GM19452 (cell line): ENCODE measurements around the gene L3HYPDH.

Source experiments
- ATAC-seq: cut with Tn5 transposase; IDR thresholded peaks from one replicate; pipeline ENCODE4 v1.9.1; 2021; ENCODE audit not compliant: unreplicated experiment

L3HYPDH gene

GRCh38 chr14:59483819-59484638, at the start of gene L3HYPDH, which contains the start of gene JKAMP:
L3HYPDH (minus strand) TSS chr14:59484408; CDS start chr14:59484316, 92 bp downstream.
JKAMP (plus strand) TSS chr14:59484517; CDS start chr14:59484590, 73 bp downstream.
- ATAC-seq: peak; percentile 82

DNA sequence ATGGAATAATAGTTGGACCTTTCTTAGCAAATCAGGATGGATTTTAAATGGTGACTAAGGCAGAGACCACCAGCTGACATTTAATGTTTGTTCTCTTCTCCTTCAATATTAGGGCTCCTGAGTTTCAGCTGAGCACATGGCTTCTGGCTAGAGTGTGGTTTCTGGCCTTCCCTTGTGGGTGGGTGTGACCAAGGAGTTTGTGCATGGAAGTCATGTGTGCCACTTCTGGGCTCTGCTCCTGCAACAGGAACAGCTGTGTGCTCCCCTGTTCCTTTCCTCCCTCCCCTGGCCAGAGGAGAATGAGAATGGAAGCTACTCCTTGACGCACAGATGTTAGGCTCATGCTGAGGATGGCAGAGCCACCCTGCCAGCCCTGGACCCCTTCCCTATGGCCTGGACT, 48.2 kb upstream of the L3HYPDH start:
- no peak for ATAC-seq

DNA sequence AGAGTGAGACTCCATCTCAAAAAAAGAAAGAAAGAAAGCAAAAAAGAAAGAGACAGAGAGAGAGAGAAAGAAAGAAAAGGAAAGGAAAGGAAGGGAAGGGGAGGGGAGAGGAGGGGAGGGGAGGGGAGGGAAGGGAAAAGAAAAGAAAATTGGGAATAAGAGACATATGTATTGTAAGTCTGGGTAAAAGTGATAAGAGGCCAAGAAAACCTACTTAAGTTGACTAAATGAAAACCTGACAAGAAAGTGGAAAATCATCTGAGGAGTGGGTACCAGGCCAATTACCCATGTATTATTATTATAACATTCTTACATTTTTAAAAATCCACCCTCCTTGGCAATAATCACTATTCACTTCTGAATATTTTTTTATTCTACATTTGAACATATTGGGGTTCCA, 46.1 kb upstream of the L3HYPDH start:
- ATAC-seq: no peak

DNA sequence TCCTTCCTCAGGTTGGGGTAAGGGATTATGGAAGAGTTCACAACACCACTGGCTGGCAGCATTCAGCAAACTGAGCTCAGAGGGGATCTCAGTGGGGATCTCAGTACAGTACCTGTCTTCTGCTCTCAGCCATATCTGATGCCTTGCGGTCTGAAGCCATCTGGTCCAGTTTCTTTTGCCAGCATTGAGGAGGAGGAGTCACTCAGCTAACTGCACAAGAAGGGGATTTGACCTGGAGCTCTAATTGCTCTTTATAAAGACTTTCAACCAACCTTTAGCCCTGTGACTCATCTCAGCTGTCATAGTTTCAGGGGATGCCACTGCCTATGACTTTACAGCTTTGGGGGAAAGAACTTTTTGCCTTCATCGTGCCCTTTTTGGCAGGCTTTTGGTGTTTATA, 45.0 kb upstream of the L3HYPDH start:
- ATAC-seq: no peak

DNA sequence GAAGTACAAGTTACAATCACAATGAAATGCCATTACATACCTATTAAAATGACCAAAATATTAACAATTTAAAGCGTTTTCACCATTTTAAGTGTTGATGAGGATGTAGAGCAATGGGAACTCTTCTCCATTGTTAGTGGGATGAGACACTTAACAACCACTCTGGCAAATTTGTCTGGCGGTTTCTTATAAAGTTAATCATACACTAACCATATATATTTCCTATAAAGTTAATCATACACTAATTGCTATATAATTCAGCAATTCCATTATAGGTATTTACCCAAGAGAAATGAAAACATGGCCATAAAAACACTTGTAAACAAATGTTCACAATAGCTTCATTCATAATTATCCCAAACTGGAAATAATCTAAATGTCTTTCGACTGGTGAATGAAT, 36.0 kb upstream of the L3HYPDH start:
- no peak for ATAC-seq

DNA sequence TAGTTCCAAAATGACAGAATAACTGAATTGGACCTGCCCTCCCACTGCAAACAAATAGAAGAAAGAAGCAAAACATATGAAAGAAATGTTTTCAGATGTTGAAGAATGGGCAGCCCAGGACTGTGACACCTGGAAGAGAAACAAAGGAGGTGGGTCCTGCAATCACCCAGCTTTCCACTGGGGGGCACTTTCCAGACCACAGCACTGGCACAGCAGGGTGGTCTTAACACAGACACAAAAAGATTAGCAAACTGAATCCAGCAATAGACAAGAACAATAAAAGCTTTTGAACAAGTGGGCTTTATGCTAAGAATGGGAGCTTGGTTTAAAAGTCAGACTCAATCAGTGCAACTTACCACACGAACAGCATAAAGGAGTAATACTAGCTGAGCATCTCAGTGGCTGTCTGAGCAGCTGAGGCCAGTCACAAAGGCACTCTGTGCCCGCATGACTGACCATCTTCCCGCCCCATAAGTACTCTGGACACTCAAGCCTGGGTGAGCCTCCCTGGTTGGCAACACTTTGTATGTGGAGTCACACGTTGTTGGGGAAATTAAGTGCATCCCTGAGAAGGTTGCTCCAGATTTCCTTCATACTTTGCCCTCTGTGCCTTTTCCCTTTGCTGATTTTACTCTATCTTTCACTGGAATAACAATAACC, 27.8 kb upstream of the L3HYPDH start:
- no peak for ATAC-seq

DNA sequence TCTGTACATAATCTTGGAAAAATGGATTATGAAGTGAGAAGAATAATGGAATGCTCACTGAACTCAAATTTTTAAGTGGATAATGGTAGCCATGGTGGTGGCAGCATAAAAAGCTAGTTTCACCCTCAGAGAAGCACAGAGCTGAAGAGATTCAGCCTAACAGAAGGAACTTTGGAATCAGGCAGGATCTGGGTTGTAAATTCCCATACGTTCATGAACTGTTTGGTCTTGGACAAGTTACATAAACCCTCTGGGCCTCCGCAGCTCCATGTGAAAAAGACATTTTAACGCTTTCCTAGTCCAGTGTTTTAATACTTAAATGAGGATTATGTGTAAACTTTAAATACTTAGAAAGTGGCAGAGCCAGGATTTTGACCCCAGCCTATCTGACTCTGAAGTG, 26.8 kb upstream of the L3HYPDH start:
- no peak for ATAC-seq

DNA sequence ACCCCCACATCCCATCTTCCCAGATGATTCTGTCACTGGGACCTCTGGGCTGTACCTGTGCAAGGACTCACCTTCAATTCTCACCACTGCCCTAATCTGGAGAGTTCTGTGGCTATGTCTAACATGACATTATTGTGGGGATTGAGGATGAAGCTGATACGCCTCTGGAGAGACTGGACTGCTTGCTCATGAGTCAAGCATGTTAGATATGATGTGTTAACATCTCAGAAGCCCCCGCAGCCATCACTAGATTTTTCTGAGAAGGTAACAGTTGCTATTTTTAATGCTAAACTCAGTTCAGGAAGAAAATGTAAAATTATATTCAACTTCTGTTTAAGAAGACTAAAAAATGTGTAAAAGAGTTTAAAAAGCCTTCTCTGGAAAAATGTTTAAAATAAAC, 25.8 kb upstream of the L3HYPDH start:
- no peak for ATAC-seq

- ATAC-seq: no peak
These were observed 24.9 kb upstream of the L3HYPDH start for GRCh38 chr14:59509101-59509500.

DNA sequence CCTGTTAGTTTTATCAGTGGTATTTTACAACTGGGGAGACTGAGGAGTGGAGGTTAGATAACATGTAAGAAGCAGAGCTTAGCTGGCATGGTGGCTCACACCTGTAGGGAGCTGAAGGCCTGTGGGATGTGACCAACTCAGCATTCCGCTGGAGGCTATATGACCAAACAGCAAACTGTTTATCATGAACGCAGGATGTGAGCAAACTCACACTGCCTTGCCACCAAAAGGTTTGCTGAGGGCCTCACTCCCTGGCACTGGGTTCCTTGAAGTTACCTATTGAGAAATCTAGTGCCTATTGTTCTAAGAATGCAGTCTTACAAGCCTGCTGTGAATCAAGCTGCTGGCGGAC, 23.5 kb upstream of the L3HYPDH start:
- ATAC-seq: no peak

DNA sequence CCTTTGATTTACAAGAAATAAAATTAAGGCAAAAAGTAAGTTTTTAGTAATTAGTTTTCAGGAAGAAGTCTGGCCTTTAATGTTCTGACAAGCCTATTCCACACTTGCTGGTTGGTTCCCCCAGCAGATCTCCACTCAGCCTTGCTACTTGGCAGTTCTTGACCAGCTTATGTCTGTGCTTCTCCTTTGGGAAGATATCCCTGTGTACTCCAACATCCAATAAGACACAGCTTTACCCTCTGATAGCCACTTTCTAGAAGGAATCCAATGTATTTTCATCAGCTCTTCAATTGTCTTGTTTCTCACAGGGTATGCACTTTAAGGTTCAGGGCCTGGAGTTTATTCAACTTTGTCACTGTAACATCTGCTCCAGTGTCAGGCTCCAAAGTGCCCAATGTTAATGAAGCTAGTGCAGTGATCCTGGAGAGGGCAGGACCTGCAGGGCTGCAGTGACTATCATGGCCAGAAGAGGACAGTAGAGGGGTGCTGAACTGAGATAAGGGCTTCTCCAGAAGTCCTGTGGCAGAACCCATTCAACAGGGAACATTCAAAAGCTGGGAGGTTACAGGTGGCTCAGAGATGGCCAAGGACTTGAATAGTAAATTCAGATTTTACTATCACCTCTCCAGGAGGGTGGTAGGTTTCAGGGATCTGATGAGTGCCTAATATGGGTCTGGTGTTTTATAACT, 23.0 kb upstream of the L3HYPDH start:
- ATAC-seq: peak; percentile 75

DNA sequence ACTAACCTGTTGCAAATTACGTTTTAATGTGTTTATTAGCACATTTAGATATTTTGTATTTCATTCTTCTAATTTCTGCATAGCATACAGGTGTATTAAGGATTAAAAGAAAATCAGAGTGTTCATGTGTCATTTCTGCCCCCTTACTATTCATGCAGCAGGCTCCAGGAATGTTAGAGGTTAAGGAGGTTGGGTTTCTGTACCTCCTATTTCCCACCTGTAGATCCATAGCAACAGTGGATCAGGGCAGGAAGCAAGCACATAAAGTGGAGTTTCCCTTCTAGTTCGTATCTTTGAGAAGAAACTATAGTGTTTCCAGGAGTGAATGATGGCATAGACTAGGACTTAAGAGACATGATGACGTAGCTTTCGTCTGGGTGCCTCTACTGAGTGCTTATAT, 19.0 kb upstream of the L3HYPDH start:
- no peak for ATAC-seq

GRCh38 chr14:59500732-59501131, 16.5 kb upstream of the L3HYPDH start:
- ATAC-seq: no peak

DNA sequence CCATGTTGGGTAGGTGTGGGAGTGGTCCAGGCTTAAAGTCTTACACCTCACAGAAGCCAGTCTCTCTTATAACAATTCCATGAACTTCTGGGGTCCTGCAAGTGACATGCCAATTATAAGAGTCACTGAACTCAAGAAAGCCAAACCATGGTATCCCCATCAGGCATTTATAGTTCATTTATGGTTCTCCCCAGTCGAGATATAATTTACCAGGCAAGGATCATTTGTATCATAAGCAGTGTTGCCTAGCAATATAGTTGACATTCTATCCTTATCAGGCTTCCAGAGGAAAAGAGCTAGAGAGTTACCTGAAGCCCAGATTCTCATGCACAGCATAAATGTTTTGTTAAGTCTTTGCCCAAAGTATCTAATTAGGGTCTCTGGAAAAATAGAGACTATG, 8.2 kb upstream of the L3HYPDH start:
- no peak for ATAC-seq

GRCh38 chr14:59490756-59491155, 6.5 kb upstream of the L3HYPDH start:
- no peak for ATAC-seq

DNA sequence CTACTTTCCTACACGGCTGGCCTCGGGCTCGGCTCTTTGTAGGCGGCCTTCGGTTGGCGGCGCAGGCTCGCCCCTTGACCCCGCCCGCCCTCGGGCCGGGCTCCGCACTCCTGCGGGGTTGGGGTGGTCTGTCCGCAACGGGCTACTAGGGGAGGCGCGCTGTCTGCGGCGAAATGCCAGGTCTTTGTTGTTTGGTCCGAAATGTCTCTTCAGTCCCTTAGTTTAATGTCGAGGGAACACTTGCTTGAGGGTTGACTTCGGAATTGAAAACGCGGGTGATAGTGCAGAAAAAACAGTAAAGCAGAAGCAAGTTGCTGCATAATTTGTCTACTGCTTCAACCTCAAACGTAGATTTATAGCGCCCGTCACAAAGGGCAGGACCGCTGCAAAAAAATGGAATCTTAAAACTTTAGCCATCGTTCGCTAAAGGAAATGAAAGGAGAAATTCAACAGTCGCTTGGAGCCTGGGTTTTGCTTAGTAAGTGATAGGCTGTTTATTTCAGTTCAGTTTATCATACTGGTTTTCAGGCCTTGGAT, 499 bp upstream of the L3HYPDH start:
- ATAC-seq: peak; percentile 47

DNA sequence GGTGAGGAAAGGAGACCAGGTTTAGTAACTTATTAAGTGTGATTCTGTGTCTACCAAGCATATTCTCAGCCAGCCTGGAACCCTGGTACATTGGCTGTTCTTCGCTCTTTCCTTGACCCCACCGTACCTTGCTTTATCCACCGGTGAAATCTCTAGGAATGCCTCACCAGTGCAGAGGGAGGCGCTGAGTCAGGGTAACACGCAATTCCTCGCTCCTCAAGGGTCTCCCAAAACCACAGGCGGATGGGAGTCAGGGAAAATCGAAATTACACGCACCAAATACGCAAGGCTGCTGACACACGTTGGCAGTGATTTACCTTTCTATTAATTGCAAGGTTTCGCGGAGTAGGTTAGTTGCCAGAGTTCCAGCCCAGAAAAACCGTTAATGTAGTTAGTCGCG, 845 bp downstream of the L3HYPDH start:
- ATAC-seq: no peak

DNA sequence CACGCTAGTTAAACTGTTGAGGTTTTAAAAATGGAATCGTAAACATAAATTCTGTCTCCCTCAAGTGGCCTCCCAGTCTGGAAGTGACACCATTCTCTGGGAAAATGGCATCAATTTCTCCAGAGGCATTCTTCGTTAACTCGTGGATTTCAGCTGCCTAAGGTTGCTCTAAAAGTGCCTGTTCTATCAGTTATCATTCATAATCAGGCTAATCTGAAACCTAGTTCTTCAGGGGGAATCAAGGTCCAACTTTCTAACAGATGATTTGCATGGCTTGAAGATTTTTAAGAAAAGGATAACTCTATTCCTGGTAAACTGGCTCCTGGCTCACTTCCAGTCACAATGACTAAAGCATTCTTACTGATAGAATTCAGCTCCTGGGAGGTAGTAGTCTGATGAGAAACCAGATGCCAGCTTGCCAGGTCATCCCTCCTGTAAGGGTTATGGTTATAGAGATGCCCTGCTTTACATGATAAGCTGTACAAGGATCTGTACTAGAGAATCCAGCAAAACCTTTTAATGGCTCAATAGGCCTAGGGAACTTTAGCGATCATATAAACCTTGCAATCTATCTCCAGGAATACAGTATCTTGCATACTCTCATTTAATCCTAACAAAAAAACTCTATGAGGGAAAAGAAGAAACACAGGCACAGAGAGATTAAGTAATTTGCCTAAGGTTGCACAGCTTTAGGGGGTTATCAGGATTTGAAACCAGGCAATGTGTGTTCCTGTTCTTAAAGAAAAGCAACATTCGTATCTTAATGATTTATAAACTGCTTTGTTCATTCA, 1.5 kb downstream of the L3HYPDH start:
- no peak for ATAC-seq

DNA sequence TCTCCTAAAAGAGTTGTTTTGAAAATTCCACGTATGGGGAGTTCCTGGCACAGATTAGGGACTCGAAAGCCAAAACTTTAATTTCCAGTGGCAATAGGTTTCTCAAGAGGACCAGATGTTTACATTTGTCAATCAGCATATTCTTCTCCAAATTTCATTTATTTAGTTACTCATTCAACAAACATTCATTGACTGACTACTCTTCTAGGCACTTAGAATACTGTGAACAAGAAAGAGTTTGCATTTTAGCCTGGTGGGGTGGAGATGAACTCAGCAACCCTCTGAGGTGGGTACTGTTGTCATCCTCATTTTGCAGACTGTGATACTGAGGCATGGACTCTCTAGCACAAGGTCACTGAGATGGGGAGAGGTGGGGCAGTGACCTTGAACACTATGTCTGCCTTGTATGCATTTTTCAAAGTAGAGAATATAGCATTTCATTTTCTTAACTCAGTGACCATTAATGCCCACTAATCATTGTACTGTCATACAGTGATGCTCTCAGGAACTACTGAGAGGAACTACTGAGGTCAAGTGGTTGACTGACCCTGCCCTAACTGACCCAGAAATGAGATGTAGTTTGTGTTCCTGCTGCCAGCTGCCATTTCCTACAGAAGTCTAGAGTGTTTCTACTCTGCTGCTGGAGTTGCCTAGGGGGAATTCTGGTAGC, 2.2 kb downstream of the L3HYPDH start:
- no peak for ATAC-seq

DNA sequence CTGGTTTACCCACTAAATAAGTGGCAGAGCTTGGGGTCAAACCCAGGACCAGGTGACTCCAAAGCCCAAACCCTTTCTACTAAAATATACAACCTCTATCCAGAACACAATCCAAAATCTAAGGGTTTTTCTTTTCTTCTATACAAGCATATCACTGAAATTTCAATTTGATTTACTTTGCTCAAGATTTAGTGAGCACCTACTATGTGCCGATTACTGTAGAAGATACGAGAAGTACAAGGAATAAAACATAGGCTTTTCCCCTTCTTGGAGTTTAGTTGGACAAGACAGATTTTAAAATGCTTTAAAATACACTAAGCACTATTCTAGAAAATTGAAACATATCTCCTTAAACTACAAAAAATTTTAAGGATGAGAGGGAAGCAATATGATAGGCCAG, 2.8 kb downstream of the L3HYPDH start:
- ATAC-seq: no peak
